SK-N-SH (cell line): ENCODE results near the gene TMEM163. TPM values are rescaled to one million over a fixed set of nuclear protein-coding genes. Genes with fewer than 3 reads are reported as not detected.

ENCODE experiments used
- CTCF ChIA-PET: fragments of 300-600, 350-600 bp; formaldehyde crosslinking; extraction: SDS; loops from one replicate; lab custom pipeline; 2021; lab: Yijun Ruan, JAX
- POLR2A ChIA-PET: fragments of 350-600 bp; sonication (Branson Sonifier 250); formaldehyde crosslinking; extraction: SDS; loops from one replicate; lab custom pipeline; 2020; ENCODE audit warnings: antibody characterized with exemption, inconsistent platforms; lab: Yijun Ruan, JAX
- DNase-seq: peaks from one replicate; pipeline ENCODE4 v3.0.0; 2012
- H2AFZ ChIP-seq: fragments of 200-600 bp; sonication (generic); 2 replicates; pipeline ENCODE4 v1.8.1; 2016; ENCODE audit warnings: antibody characterized with exemption, mild to moderate bottlenecking, low read depth
- H3F3A ChIP-seq: fragments of 200-600 bp; sonication (generic); replicated peaks from 2 replicates; pipeline ENCODE3; 2016; ENCODE audit warnings: antibody characterized with exemption, mild to moderate bottlenecking; ENCODE audit not compliant: insufficient read depth
- H3K27ac ChIP-seq, 2 experiments: fragments of 200-500 bp in 1 of 2; fragments of 200-600 bp in 1 of 2; sonication (Bioruptor generic) in 1 of 2; sonication (generic), shearing (Covaris generic) in 1 of 2; 2 replicates each; pipeline versions ENCODE4 v1.5.1 to v1.6.1; 2014 to 2016; ENCODE audit warnings: low read depth in 2 of 2, inconsistent platforms in 1 of 2, low read length in 1 of 2, mild to moderate bottlenecking in 1 of 2, mixed read lengths in 1 of 2
- H3K27me3 ChIP-seq: fragments of 200-600 bp; sonication (generic), shearing (Covaris generic); 2 replicates; pipeline ENCODE4 v1.6.1; 2016; ENCODE audit warnings: mixed run types; ENCODE audit not compliant: insufficient read depth
- H3K36me3 ChIP-seq, 2 experiments: fragments of 200-500 bp in 1 of 2; fragments of 200-600 bp in 1 of 2; sonication (Bioruptor generic) in 1 of 2; sonication (generic) in 1 of 2; replicated peaks in 1 of 2; 2 replicates each; pipeline versions ENCODE3 to v1.5.1; 2014 to 2016; ENCODE audit warnings: low read length in 1 of 2, mild to moderate bottlenecking in 1 of 2; ENCODE audit not compliant: insufficient read depth in 2 of 2, control insufficient read depth in 1 of 2
- H3K4me1 ChIP-seq, 2 experiments: fragments of 200-500 bp in 1 of 2; fragments of 200-600 bp in 1 of 2; sonication (Bioruptor generic) in 1 of 2; sonication (generic), shearing (Covaris generic) in 1 of 2; 2 replicates each; pipeline versions ENCODE4 v1.5.1 to v1.6.1; 2014 to 2016; ENCODE audit warnings: low read depth in 1 of 2, low read length in 1 of 2, mixed run types in 1 of 2; ENCODE audit not compliant: insufficient read depth in 2 of 2, control insufficient read depth in 1 of 2
- H3K4me2 ChIP-seq: fragments of 200-600 bp; sonication (generic), shearing (Covaris generic); 2 replicates; pipeline ENCODE4 v1.6.1; 2017; ENCODE audit warnings: mixed run types
- H3K4me3 ChIP-seq, 2 experiments: fragments of 200-500 bp in 1 of 2; fragments of 200-600 bp in 1 of 2; sonication (Bioruptor generic) in 1 of 2; sonication (generic), shearing (Covaris generic) in 1 of 2; 2 replicates each; pipeline versions ENCODE4 v1.5.1 to v1.8.1; 2014 to 2016; ENCODE audit warnings: low read depth in 2 of 2, inconsistent platforms in 1 of 2, low read length in 1 of 2, mild to moderate bottlenecking in 1 of 2, mixed read lengths in 1 of 2, moderate library complexity in 1 of 2
- H3K79me2 ChIP-seq: fragments of 200-600 bp; sonication (generic); 2 replicates; pipeline ENCODE4 v1.8.1; 2017; ENCODE audit warnings: mild to moderate bottlenecking; ENCODE audit not compliant: insufficient read depth
- H3K9ac ChIP-seq: fragments of 200-600 bp; sonication (generic); 2 replicates; pipeline ENCODE4 v1.6.1; 2017; ENCODE audit warnings: mixed run types
- H3K9me2 ChIP-seq: fragments of 200-600 bp; sonication (generic); 2 replicates; pipeline ENCODE4 v1.6.1; 2017; ENCODE audit warnings: mixed run types
- H3K9me3 ChIP-seq: fragments of 200-600 bp; sonication (generic); 2 replicates; pipeline ENCODE4 v1.6.1; 2017; ENCODE audit warnings: mixed run types, mild to moderate bottlenecking, moderate library complexity
- H4K20me1 ChIP-seq: fragments of 200-600 bp; sonication (generic); 2 replicates; pipeline ENCODE4 v1.6.1; 2017; ENCODE audit warnings: mild to moderate bottlenecking, mixed run types; ENCODE audit not compliant: insufficient read depth
- ELF1 ChIP-seq: IDR thresholded peaks from 2 replicates; pipeline ENCODE4 v1.4.0; 2012
- EP300 ChIP-seq, 2 experiments: IDR thresholded peaks; 2 replicates each; pipeline versions ENCODE4 v1.4.0 to v1.6.1; 2012; ENCODE audit warnings: borderline replicate concordance in 1 of 2, low read depth in 1 of 2, low read length in 1 of 2
- FOSL2 ChIP-seq: IDR thresholded peaks from 2 replicates; pipeline ENCODE4 v1.4.0; 2012; ENCODE audit warnings: low read depth, mild to moderate bottlenecking, moderate library complexity, borderline replicate concordance
- FOXJ3 ChIP-seq: sonication (generic); formaldehyde crosslinking; IDR thresholded peaks from 2 replicates; pipeline ENCODE4 v1.5.1; 2020; ENCODE audit warnings: mild to moderate bottlenecking, missing genetic modification reagents
- FOXM1 ChIP-seq: IDR thresholded peaks from 2 replicates; pipeline ENCODE4 v1.4.0; 2012; ENCODE audit warnings: low read depth, mild to moderate bottlenecking
- JUND ChIP-seq: IDR thresholded peaks from 2 replicates; pipeline ENCODE4 v1.4.0; 2012
- MEF2A ChIP-seq: IDR thresholded peaks from 2 replicates; pipeline ENCODE4 v1.4.0; 2012; ENCODE audit warnings: low read depth, borderline replicate concordance
- MXI1 ChIP-seq: IDR thresholded peaks from 2 replicates; pipeline ENCODE4 v1.6.1; 2012; ENCODE audit warnings: mild to moderate bottlenecking, low read depth, low read length, improper control_type of control experiment
- POLR2AphosphoS5 ChIP-seq: IDR thresholded peaks from 2 replicates; pipeline ENCODE4 v1.6.1; 2012; ENCODE audit warnings: low read depth, low read length
- RAD21 ChIP-seq: IDR thresholded peaks from 2 replicates; pipeline ENCODE4 v1.6.1; 2012; ENCODE audit warnings: mild to moderate bottlenecking, low read length
- SIN3A ChIP-seq: IDR thresholded peaks from 2 replicates; pipeline ENCODE4 v1.6.1; 2012; ENCODE audit warnings: low read depth, mild to moderate bottlenecking, low read length, moderate library complexity, borderline replicate concordance
- TAF1 ChIP-seq: IDR thresholded peaks from 2 replicates; pipeline ENCODE4 v1.6.1; 2012; ENCODE audit warnings: low read depth, mild to moderate bottlenecking, low read length, moderate library complexity, borderline replicate concordance
- USF1 ChIP-seq: IDR thresholded peaks from 2 replicates; pipeline ENCODE4 v1.4.0; 2012; ENCODE audit warnings: low read depth, borderline replicate concordance
- WGBS: methylation state at CpG from one replicate; pipeline ENCODE4 v1.1.6; 2017; ENCODE audit warnings: low lambda C conversion rate; 5-methylcytosine and 5-hydroxymethylcytosine counted together
- polyA plus RNA-seq, 3 experiments: library from polyadenylated mRNA; depleted of rRNA; stranded (reverse); fragments of >200 nt; gene quantifications; 2 replicates each; pipeline ENCODE4 v1.2.3, GENCODE V29; 2012
- TF ChIP-seq, protein P1 (sequence below): IDR thresholded peaks from 2 replicates; pipeline ENCODE4; 2012
- TF ChIP-seq, protein P2 (sequence below): fragments of 150-350 bp; IDR thresholded peaks from 2 replicates; pipeline ENCODE4 v1.6.1; 2017; ENCODE audit warnings: antibody characterized with exemption, low read length, low read depth, borderline replicate concordance
- TF ChIP-seq, protein P3 (sequence below): fragments of 150-350 bp; IDR thresholded peaks from 2 replicates; pipeline ENCODE4 v1.6.1; 2016; ENCODE audit warnings: mild to moderate bottlenecking, low read depth, low read length
- TF ChIP-seq, protein P4 (sequence below): IDR thresholded peaks from 2 replicates; pipeline ENCODE4 v1.4.0; 2012; ENCODE audit warnings: low read depth

TMEM163 gene
- polyA plus RNA-seq, 1 of the 3 experiments (the other 2 are of a cell fraction), result not detected

- Histone ChIP-seq H3K27me3 (no peaks in the 10 kb centered on the region), H3K9ac (no peak overlapping the region), H3K36me3 (peaks cover 0 to under 1% of the 10 kb centered on the region in 2 experiments), H3K4me3 (no peak overlapping the region), H3K4me2 (no peak overlapping the region), H3K27ac (no peak overlapping the region), H3K9me3 (no peaks in the 10 kb centered on the region), H3K4me1 (peaks cover 0 to 14% of the 10 kb centered on the region in 2 experiments; a peak in 1 of 4 replicates), H3K9me2 (no peaks in the 10 kb centered on the region), H4K20me1 (no peaks in the 10 kb centered on the region), H3F3A (no peaks in the 10 kb centered on the region), H3K79me2 (no peaks in the 10 kb centered on the region), H2AFZ (no peak overlapping the region)
- DNase-seq, result no peak
- WGBS, result 54% methylated on average over 5 of the region's 6 CpGs
- TF ChIP-seq JUND (no peak), FOXM1 (no peak), TAF1 (no peak), RAD21 (no peak), SIN3A (no peak), FOSL2 (no peak), MEF2A (no peak), FOXJ3 (CRISPR knock-in tag) (no peak), USF1 (no peak), MXI1 (no peak), EP300 (IDR thresholded peaks at IDR 0.05; ENCODE audit: borderline replicate concordance in 1 of 2, low read depth in 1 of 2, low read length in 1 of 2) (no peak), POLR2AphosphoS5 (no peak), ELF1 (no peak)
- TF ChIP-seq, protein P1, sequence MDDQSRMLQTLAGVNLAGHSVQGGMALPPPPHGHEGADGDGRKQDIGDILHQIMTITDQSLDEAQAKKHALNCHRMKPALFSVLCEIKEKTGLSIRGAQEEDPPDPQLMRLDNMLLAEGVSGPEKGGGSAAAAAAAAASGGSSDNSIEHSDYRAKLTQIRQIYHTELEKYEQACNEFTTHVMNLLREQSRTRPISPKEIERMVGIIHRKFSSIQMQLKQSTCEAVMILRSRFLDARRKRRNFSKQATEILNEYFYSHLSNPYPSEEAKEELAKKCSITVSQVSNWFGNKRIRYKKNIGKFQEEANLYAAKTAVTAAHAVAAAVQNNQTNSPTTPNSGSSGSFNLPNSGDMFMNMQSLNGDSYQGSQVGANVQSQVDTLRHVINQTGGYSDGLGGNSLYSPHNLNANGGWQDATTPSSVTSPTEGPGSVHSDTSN, result no peak
- TF ChIP-seq, protein P2, sequence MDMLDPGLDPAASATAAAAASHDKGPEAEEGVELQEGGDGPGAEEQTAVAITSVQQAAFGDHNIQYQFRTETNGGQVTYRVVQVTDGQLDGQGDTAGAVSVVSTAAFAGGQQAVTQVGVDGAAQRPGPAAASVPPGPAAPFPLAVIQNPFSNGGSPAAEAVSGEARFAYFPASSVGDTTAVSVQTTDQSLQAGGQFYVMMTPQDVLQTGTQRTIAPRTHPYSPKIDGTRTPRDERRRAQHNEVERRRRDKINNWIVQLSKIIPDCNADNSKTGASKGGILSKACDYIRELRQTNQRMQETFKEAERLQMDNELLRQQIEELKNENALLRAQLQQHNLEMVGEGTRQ, result no peak
- TF ChIP-seq, protein P3, sequence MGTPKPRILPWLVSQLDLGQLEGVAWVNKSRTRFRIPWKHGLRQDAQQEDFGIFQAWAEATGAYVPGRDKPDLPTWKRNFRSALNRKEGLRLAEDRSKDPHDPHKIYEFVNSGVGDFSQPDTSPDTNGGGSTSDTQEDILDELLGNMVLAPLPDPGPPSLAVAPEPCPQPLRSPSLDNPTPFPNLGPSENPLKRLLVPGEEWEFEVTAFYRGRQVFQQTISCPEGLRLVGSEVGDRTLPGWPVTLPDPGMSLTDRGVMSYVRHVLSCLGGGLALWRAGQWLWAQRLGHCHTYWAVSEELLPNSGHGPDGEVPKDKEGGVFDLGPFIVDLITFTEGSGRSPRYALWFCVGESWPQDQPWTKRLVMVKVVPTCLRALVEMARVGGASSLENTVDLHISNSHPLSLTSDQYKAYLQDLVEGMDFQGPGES, result no peak
- TF ChIP-seq, protein P4, sequence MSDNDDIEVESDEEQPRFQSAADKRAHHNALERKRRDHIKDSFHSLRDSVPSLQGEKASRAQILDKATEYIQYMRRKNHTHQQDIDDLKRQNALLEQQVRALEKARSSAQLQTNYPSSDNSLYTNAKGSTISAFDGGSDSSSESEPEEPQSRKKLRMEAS, result no peak
- CTCF ChIA-PET, result interaction anchor here (0.6 to 5.5 kb wide), 16 partner anchors 8 to 581 kb away, joined by 3 to 50 read pairs (median 5); no protein-coding TSS in a partner anchor
- POLR2A ChIA-PET, result interaction anchor here (1.2 kb wide), 1 partner anchor 457 kb away, joined by 3 read pairs; the partner anchor contains the start of gene CCNT2
Observed at GRCh38 chr2:134461511-134461910, 257.3 kb downstream of the TMEM163 start.
